Ascending aorta (tissue), 2 donors: ENCODE measurements around the gene TVP23C. TPM values are rescaled to one million over a fixed set of nuclear protein-coding genes. Genes with fewer than 3 reads are reported as not detected.

Experiments
- DNase-seq, 2 donors: peaks; one replicate each; pipeline ENCODE4 v3.0.0-alpha.2; 2019; ENCODE audit warnings: low spot score in 2 of 2
- H3K27ac ChIP-seq, 2 donors: fragments of 200-600 bp; sonication (generic); one replicate each; pipeline ENCODE4 v1.5.1; 2016 to 2017; ENCODE audit warnings: mild to moderate bottlenecking in 1 of 2
- H3K27me3 ChIP-seq: fragments of 200-600 bp; sonication (generic); one replicate; pipeline ENCODE4 v1.5.1; 2017
- H3K36me3 ChIP-seq, 2 donors: fragments of 200-600 bp; sonication (generic); one replicate each; pipeline ENCODE4 v1.5.1; 2016
- H3K4me1 ChIP-seq, 2 donors: fragments of 200-600 bp; sonication (generic); one replicate each; pipeline ENCODE4 v1.5.1; 2016 to 2017; ENCODE audit warnings: mild to moderate bottlenecking in 1 of 2
- H3K4me3 ChIP-seq, 2 donors: fragments of 200-600 bp; sonication (generic); one replicate each; pipeline ENCODE4 v1.5.1; 2016 to 2017; ENCODE audit warnings: mild to moderate bottlenecking in 1 of 2
- H3K9me3 ChIP-seq, 2 donors: fragments of 200-600 bp; sonication (generic); one replicate each; pipeline ENCODE4 v1.5.1; 2016
- CTCF ChIP-seq, 3 experiments: fragments of 200-600 bp in 2 of 3; fragments of 450-650 bp in 1 of 3; sonication (generic) in 2 of 3; IDR thresholded peaks; one replicate each; pipeline ENCODE4 v1.5.1; 2016 to 2019; ENCODE audit warnings: antibody characterized with exemption in 3 of 3, mild to moderate bottlenecking in 1 of 3, moderate library complexity in 1 of 3
- intact Hi-C: fragments of 100-400 bp; cut with DNase I; formaldehyde crosslinking; loops from one replicate; pipeline ENCODE4 v1.15.1; 2023
- total RNA-seq: library from RNA; depleted of rRNA; stranded (reverse); fragments of >200 nt; gene quantifications from one replicate; pipeline ENCODE4 v1.1.0, GENCODE V29; 2016

TVP23C gene
- total RNA-seq, 1 donor from 2014 or later, result 5.5 TPM

- H3K4me3 ChIP-seq, result no peak overlapping the region
- TF ChIP-seq CTCF (IDR thresholded peaks at IDR 0.05), result no peak
- intact Hi-C loops, result no loop called here
- no peak for DNase-seq
- H3K27me3 ChIP-seq, result no peaks in the 10 kb centered on the region
- no peak overlapping the region for H3K27ac ChIP-seq
- peaks cover 0 to under 1% of the 10 kb centered on the region in 2 donors for H3K4me1 ChIP-seq
- H3K36me3 ChIP-seq, result no peaks in the 10 kb centered on the region
- no peaks in the 10 kb centered on the region for H3K9me3 ChIP-seq
Measured at GRCh38 chr17:15496735-15497670, 66.3 kb downstream of the TVP23C start.

- H3K4me3 ChIP-seq, result no peak overlapping the region
- H3K27me3 ChIP-seq, result no peaks in the 10 kb centered on the region
- H3K27ac ChIP-seq, result no peak overlapping the region
- H3K9me3 ChIP-seq, result no peaks in the 10 kb centered on the region
- DNase-seq, result no peak
- no peaks in the 10 kb centered on the region for H3K4me1 ChIP-seq
- intact Hi-C loops, result no loop called here
- H3K36me3 ChIP-seq, result no peaks in the 10 kb centered on the region
- no peak for TF ChIP-seq CTCF (IDR thresholded peaks at IDR 0.05)
Measured at GRCh38 chr17:15494821-15495220, 68.5 kb downstream of the TVP23C start.

GRCh38 chr17:15493693-15494035, 69.6 kb downstream of the TVP23C start:
- DNase-seq, result no peak
- H3K4me1 ChIP-seq, result no peaks in the 10 kb centered on the region
- H3K27ac ChIP-seq, result no peak overlapping the region
- H3K4me3 ChIP-seq, result no peak overlapping the region
- no peaks in the 10 kb centered on the region for H3K27me3 ChIP-seq
- no peaks in the 10 kb centered on the region for H3K9me3 ChIP-seq
- no peak for TF ChIP-seq CTCF (IDR thresholded peaks at IDR 0.05)
- H3K36me3 ChIP-seq, result no peaks in the 10 kb centered on the region
- intact Hi-C loops, result no loop called here

- Histone ChIP-seq H3K36me3 (no peaks in the 10 kb centered on the region), H3K27ac (no peak overlapping the region), H3K9me3 (no peaks in the 10 kb centered on the region), H3K27me3 (no peaks in the 10 kb centered on the region), H3K4me3 (no peak overlapping the region), H3K4me1 (no peaks in the 10 kb centered on the region)
- intact Hi-C loops, result no loop called here
- TF ChIP-seq CTCF (IDR thresholded peaks at IDR 0.05), result no peak
- no peak for DNase-seq
Measured at GRCh38 chr17:15492791-15493692, 70.2 kb downstream of the TVP23C start.

GRCh38 chr17:15492186-15492585, 71.1 kb downstream of the TVP23C start:
- Histone ChIP-seq H3K36me3 (no peaks in the 10 kb centered on the region), H3K27me3 (no peaks in the 10 kb centered on the region), H3K27ac (peak overlapping the region in 1 of 2 donors; percentile 29), H3K4me3 (no peak overlapping the region), H3K4me1 (no peaks in the 10 kb centered on the region), H3K9me3 (no peaks in the 10 kb centered on the region)
- intact Hi-C loops, result no loop called here
- DNase-seq, result no peak
- TF ChIP-seq CTCF (IDR thresholded peaks at IDR 0.05), result no peak
